HEK293 (cell line): ENCODE measurements around the gene PCLO.

Experiments
- AEBP2 ChIP-seq: fragments of 450-650 bp; formaldehyde crosslinking; IDR thresholded peaks from 2 replicates; pipeline ENCODE4 v1.5.1; 2016; ENCODE audit warnings: missing biosample characterization, missing genetic modification characterization, borderline replicate concordance
- FEZF1 ChIP-seq: fragments of 450-650 bp; formaldehyde crosslinking; IDR thresholded peaks from 2 replicates; pipeline ENCODE4 v1.5.1; 2016; ENCODE audit warnings: missing biosample characterization, missing genetic modification characterization
- PBX3 ChIP-seq: sonication (generic); formaldehyde crosslinking; IDR thresholded peaks from 2 replicates; pipeline ENCODE4 v1.8.1; 2022; ENCODE audit warnings: mild to moderate bottlenecking, moderate library complexity, missing genetic modification reagents
- ZBTB21 ChIP-seq: fragments of 450-650 bp; formaldehyde crosslinking; IDR thresholded peaks from 2 replicates; pipeline ENCODE4 v1.5.1; 2017; ENCODE audit warnings: missing biosample characterization, missing genetic modification characterization
- ZNF10 ChIP-seq: fragments of 450-650 bp; formaldehyde crosslinking; IDR thresholded peaks from 2 replicates; pipeline ENCODE4 v1.5.1; 2017; ENCODE audit warnings: missing biosample characterization, missing genetic modification characterization
- ZNF140 ChIP-seq: fragments of 450-650 bp; formaldehyde crosslinking; IDR thresholded peaks from 2 replicates; pipeline ENCODE4 v1.5.1; 2016; ENCODE audit warnings: missing biosample characterization, missing genetic modification characterization
- ZNF202 ChIP-seq: fragments of 450-650 bp; formaldehyde crosslinking; IDR thresholded peaks from 2 replicates; pipeline ENCODE4 v1.5.1; 2016; ENCODE audit warnings: missing biosample characterization, missing genetic modification characterization, borderline replicate concordance
- ZNF426 ChIP-seq: fragments of 450-650 bp; formaldehyde crosslinking; IDR thresholded peaks from 2 replicates; pipeline ENCODE4 v1.5.1; 2017; ENCODE audit warnings: missing biosample characterization, missing genetic modification characterization, mild to moderate bottlenecking, inconsistent platforms, moderate library complexity
- ZNF530 ChIP-seq: fragments of 450-650 bp; formaldehyde crosslinking; IDR thresholded peaks from 2 replicates; pipeline ENCODE4 v1.5.1; 2016; ENCODE audit warnings: low read depth, missing biosample characterization, missing genetic modification characterization
- ZNF610 ChIP-seq: fragments of 450-650 bp; formaldehyde crosslinking; IDR thresholded peaks from 2 replicates; pipeline ENCODE4 v1.5.1; 2016; ENCODE audit warnings: missing biosample characterization, missing genetic modification characterization, borderline replicate concordance
- ZNF664 ChIP-seq: fragments of 450-650 bp; formaldehyde crosslinking; IDR thresholded peaks from 2 replicates; pipeline ENCODE4 v1.5.1; 2016; ENCODE audit warnings: missing biosample characterization, missing genetic modification characterization
- ZXDB ChIP-seq: fragments of 450-650 bp; formaldehyde crosslinking; IDR thresholded peaks from 2 replicates; pipeline ENCODE4 v1.5.1; 2016; ENCODE audit warnings: missing biosample characterization, missing genetic modification characterization
- TF ChIP-seq, protein P1 (sequence below): fragments of 450-650 bp; formaldehyde crosslinking; IDR thresholded peaks from 2 replicates; pipeline ENCODE4 v1.5.1; 2016; ENCODE audit warnings: missing biosample characterization, missing genetic modification characterization
- TF ChIP-seq, protein P2 (sequence below): fragments of 450-650 bp; formaldehyde crosslinking; IDR thresholded peaks from 2 replicates; pipeline ENCODE4 v1.5.1; 2017; ENCODE audit warnings: missing biosample characterization, mild to moderate bottlenecking, missing genetic modification characterization, moderate library complexity

GRCh38 chr7:82904871-82905270 is 257.8 kb downstream of the PCLO start:
- TF ChIP-seq ZBTB21 = no peak
- TF ChIP-seq PBX3 (CRISPR knock-in tag) = no peak
- no peak for TF ChIP-seq ZNF610
- no peak for TF ChIP-seq ZXDB (tag by site-specific recombination)
- TF ChIP-seq ZNF426 (tag by site-specific recombination) = no peak
- TF ChIP-seq, protein P1, sequence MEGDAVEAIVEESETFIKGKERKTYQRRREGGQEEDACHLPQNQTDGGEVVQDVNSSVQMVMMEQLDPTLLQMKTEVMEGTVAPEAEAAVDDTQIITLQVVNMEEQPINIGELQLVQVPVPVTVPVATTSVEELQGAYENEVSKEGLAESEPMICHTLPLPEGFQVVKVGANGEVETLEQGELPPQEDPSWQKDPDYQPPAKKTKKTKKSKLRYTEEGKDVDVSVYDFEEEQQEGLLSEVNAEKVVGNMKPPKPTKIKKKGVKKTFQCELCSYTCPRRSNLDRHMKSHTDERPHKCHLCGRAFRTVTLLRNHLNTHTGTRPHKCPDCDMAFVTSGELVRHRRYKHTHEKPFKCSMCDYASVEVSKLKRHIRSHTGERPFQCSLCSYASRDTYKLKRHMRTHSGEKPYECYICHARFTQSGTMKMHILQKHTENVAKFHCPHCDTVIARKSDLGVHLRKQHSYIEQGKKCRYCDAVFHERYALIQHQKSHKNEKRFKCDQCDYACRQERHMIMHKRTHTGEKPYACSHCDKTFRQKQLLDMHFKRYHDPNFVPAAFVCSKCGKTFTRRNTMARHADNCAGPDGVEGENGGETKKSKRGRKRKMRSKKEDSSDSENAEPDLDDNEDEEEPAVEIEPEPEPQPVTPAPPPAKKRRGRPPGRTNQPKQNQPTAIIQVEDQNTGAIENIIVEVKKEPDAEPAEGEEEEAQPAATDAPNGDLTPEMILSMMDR = no peak
- TF ChIP-seq FEZF1 = no peak
- TF ChIP-seq ZNF530 (tag by site-specific recombination) = no peak
- no peak for TF ChIP-seq ZNF10 (tag by site-specific recombination)
- TF ChIP-seq ZNF202 (tag by site-specific recombination) = no peak
- no peak for TF ChIP-seq ZNF140 (tag by site-specific recombination)
- TF ChIP-seq, protein P2, sequence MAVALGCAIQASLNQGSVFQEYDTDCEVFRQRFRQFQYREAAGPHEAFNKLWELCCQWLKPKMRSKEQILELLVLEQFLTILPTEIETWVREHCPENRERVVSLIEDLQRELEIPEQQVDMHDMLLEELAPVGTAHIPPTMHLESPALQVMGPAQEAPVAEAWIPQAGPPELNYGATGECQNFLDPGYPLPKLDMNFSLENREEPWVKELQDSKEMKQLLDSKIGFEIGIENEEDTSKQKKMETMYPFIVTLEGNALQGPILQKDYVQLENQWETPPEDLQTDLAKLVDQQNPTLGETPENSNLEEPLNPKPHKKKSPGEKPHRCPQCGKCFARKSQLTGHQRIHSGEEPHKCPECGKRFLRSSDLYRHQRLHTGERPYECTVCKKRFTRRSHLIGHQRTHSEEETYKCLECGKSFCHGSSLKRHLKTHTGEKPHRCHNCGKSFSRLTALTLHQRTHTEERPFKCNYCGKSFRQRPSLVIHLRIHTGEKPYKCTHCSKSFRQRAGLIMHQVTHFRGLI (tag by site-specific recombination) = no peak
- TF ChIP-seq ZNF664 (tag by site-specific recombination) = no peak
- TF ChIP-seq AEBP2 = no peak
